Globus pallidus (tissue), 1 donor: ENCODE measurements around the gene EPHA2.
"Not testable (repeated sequence)": the region's sequence is repeated elsewhere in the genome, so short reads cannot be mapped to it uniquely, and the experiment has no call there.

Experiments
- DNase-seq: peaks from one replicate; pipeline ENCODE4 v3.0.0-alpha.2; 2015; ENCODE audit warnings: low spot score

The EPHA2 gene

GRCh38 chr1:16119504-16119903 is 36.4 kb downstream of the EPHA2 start:
- no peak for DNase-seq

DNA sequence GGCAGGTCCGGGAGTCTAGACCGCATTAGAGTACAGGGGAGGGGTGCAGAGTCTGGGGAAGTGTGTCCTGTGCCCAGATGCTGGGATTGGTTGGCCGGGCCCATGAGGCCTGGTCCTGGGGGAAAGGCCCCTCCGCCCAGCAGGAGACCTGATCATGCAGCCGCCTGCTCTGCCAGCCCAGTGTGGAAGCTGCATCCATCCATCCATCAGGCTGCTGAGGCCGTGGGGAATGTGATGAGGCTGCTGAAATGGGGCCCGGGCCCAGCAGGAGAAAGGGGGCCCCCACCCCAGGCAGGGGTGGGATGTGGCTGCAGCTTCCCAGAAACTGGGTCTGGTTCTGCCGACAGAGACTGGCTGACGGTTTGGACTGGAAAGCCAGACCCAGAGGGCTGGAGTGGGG is 37.2 kb downstream of the EPHA2 start:
- DNase-seq, result no peak

DNA sequence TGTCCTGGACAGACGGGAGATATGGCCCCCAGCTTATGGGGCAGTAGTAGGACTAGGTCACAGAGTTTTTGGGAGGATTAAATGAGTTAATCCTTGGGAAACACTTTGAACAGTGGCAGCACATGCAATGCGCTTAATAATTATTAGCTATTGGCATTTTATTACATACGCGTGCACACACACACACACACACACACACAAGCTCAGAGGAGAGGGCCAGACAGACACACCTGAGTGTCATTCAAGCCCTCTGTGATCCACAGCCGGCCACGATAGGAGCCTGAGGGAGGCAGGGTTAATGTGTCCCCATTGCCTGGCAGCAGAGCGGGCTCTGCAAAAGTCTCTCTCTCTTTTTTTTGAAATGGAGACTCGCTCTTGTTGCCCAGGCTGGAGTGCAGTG is 37.9 kb downstream of the EPHA2 start:
- no peak for DNase-seq

GRCh38 chr1:16117369-16117768 is 38.5 kb downstream of the EPHA2 start:
- no peak for DNase-seq

GRCh38 chr1:16116625-16117024 is 39.2 kb downstream of the EPHA2 start:
- DNase-seq, result no peak

DNA sequence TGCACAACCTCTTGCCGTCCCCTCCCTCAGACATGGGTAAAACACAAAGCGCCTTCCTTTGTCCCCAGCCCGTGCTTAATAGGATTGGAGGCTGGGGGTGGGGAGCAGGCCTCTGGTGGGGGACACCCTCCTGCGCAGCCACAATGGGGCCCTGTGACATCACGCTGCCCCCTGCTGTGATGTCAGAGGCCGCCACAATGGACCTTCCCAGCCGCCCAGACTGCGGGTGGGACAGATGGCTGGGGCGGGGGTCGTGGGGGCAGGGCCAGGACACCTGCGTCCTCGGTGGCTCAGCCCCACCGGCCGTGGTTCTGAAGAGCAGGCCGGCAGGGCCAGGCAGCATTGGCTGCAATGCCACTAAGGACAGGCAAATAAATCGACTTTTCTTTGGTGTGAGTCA is 39.9 kb downstream of the EPHA2 start:
- no peak for DNase-seq

- no peak for DNase-seq
Observed at GRCh38 chr1:16115468-16115983, 40.3 kb downstream of the EPHA2 start.

DNA sequence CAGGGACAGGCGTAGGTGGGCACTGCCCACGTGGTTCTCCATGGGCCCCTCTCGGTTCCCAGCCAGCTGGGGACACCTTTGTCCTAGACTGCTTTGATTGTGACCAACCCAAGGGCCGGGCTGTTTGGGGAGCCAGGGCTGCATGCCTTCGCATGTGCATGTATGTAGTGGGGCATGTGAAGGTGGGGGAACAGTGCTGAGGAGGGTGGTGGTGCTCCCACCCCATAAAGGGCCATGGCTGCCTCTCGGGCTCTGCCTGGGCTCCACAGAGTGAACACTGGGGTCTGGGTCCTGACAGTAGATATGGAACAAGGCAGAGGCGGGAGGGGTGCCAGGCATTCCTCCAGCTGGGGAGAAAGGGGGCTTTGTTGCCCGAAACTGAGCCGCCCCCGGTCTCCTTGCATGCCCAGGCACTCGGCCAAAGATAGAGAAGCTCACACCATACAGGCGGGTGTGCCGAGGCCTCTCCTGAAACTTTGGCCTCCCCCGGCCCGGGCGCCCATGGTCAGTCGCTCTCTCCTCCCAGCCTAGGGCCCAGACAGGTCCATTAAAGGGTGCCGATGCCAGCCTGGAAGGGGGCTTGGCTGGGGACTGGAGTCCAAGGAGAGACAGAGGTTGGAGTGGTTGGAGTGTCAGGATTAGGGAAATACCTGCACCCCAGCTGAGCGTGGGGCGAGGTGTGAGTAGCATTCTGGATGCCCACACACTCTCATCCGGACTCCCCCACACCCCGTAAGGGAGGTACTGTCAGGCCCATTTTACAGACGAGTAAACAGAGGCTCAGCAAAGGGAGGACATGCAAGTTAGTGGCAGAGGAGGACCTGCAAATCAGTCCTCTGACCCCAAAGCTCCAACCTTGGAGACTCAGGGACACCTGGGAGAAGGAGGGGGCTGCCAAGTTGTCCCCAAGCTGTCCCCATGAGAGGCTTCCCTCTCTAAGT is 41.1 kb downstream of the EPHA2 start:
- DNase-seq, result no peak

GRCh38 chr1:16112596-16113555 is 43.0 kb downstream of the EPHA2 start:
- no peak for DNase-seq

GRCh38 chr1:16111771-16112595 is 43.9 kb downstream of the EPHA2 start:
- DNase-seq, result no peak

DNA sequence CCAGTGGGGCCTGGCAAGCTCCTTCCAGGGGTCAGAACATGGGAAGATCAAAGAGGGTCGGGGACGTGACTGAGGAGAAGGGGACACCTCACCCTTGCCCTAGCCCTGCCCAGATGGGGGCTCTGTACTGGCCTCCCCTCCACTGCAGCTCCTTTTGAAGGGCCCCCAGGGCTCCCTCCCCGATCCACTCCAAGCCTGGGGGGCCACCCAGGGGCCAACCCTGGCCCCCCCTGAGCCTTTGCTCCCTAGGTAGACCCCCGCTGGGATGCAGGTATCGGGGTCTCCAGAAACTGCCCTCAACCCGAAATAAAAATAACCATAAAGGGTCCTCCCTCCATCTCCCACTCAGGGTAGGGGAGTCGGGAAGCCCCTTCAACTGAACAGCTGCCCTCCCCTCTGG is 45.0 kb downstream of the EPHA2 start:
- no peak for DNase-seq

GRCh38 chr1:16110456-16110855 is 45.4 kb downstream of the EPHA2 start:
- DNase-seq, result no peak

DNA sequence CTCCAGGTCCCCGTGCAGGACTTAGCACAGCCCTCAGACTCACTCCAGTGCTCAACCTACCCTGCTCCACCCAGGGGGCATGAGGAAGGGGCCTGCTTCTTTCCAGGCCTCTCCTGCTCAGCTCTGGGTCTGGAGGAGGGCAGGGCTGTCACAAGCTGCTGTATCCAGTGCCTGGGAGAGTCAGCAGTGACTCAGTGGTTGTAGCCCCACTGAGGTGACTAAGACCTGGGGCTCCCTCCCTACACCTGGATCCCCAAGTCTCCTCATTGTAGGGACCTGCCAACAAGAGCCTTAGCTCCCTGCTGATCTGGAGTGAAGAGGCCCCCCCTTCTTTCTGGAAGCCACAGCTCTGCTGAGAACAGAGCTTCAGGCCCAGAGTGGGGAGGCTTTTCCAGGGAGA is 46.3 kb downstream of the EPHA2 start:
- no peak for DNase-seq

GRCh38 chr1:16107039-16107438 is 48.8 kb downstream of the EPHA2 start:
- not testable (repeated sequence) for DNase-seq

DNA sequence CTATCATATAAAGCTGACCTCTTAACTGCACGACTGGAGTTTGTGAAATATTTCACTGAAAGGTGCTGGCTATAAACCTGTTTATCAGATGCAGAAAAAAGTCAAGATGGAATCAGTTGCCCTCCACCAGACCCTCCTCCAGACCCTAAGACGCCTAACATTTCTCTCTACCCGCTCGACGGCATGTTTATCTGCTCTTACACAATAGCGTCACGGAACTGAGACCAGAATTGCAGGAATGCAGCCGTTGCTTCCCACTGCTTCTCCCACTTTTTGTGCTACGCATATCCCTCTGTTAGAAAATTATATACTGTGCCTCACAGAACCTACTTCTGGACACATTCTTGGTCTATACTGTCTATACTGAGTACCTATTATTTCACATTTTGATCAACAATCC is 54.2 kb downstream of the EPHA2 start:
- DNase-seq, result no peak

- no peak for DNase-seq
Observed at GRCh38 chr1:16099412-16099811, 56.5 kb downstream of the EPHA2 start.

DNA sequence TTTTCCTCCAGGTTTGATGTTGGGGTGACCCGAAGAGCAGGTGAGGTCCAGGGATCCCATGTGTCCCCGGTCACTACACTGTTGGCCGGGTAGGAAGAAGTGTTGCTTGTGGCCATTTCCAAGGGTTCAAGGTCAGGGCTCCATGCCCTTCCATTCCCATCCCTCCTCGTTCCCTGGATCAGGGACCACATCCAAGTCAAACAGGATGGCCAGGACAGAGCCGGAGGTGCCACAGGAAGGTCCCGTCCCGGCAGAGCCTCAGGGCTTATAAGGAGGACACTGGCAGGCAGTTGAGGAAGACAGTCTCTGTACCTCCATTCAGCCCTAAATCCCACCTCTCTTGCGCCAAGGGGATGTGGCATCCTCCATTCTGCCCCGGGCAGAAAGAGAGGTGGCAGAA is 60.4 kb downstream of the EPHA2 start:
- DNase-seq, result no peak

GRCh38 chr1:16094453-16095158 is 61.3 kb downstream of the EPHA2 start:
- no peak for DNase-seq

- no peak for DNase-seq
Observed at GRCh38 chr1:16093611-16094010, 62.3 kb downstream of the EPHA2 start.

- DNase-seq, result no peak
Observed at GRCh38 chr1:16092923-16093511, 62.9 kb downstream of the EPHA2 start.
